HG03280 (cell line): ENCODE measurements around the gene PRKCQ.

Experiments
- ATAC-seq: cut with Tn5 transposase; IDR thresholded peaks from one replicate; pipeline ENCODE4 v1.9.1; 2021; ENCODE audit warnings: mild to moderate bottlenecking, moderate library complexity; ENCODE audit not compliant: unreplicated experiment

The PRKCQ gene

DNA sequence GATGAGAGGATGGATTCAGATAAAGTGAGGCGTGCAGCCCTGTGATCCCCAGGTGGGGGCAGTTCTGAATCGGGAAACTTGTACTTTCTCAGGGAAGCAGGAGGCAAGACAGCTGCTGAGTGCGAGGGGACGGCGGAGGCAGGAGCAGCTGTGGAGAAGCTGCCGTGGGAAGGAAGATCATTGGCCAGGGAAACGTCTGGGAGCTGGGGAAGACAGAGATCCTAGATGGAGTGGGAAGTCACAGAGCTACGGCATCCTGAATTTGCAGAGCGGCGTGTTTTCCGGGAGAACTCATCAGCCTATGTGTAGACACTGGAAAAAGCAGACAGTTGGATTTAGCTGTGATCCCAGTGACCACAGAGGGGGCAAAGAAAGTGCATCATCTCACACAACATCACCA is 9.2 kb downstream of the PRKCQ start:
- no peak for ATAC-seq

DNA sequence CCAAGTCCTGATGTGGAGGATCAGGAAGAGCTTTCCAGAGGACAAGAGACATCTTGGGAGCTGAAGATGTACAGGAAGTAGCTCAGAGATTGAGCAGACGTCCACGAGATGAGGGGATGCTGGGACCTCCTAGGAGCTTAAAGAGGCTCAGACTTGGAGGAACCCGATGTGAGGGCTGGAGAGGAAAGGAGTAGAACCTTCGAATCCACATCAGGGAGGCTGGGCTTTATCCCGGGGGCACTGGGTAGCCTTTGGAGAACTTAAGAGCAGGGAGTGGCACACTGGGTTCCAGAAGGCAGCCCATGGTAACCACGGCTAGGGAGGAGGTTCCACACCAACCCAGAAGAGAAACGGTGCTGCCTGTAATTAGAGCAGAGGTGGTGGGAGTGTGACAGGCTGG is 10.8 kb downstream of the PRKCQ start:
- ATAC-seq, result no peak

- ATAC-seq, result no peak
These were observed 12.2 kb downstream of the PRKCQ start for GRCh38 chr10:6567884-6568283.

DNA sequence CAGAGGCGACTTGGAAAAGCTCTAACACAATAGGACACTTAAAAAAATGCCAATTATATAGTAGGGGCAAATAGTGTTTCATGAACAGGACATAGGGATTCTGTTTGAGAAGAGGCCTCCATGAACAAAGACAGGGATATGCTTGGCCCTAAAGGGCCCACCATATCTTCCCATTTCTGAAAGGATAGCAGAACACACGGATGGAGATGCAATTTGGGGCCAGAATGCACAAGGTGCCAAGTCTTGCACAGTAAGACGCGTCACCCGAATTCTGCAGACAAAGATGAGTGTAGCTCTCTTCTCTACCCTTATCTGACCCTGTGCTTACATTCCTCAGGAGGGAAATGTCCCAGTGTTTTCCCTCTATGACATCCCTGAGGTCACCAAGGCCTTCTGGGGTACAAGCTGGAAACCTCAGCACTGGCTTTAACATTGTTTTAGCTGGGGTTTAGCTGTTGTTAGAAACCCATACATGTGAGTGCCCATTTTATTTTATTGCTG is 12.8 kb downstream of the PRKCQ start:
- no peak for ATAC-seq

- no peak for ATAC-seq
These were observed 14.5 kb downstream of the PRKCQ start for GRCh38 chr10:6565588-6565987.

GRCh38 chr10:6564367-6564766 is 15.7 kb downstream of the PRKCQ start:
- ATAC-seq, result no peak

DNA sequence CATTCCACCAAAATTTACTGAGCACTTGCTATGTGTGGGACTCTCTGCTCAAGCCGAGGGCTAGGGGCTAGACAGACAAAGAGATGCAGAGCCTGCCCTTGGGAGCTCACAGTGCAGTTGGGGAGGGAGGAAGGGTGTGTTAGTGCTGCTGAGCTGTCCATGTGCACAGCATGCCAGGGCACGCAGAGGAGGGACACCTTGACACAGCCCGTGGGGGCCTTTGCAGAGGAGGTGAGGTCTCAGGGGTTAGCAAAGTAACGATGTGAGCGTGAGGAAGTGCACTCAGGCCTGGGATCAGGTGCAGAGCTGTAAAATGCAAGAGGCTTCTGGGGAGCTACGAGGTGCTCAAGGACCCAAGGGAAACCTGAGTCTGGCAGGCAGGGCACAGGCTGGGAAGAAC is 16.3 kb downstream of the PRKCQ start:
- no peak for ATAC-seq

DNA sequence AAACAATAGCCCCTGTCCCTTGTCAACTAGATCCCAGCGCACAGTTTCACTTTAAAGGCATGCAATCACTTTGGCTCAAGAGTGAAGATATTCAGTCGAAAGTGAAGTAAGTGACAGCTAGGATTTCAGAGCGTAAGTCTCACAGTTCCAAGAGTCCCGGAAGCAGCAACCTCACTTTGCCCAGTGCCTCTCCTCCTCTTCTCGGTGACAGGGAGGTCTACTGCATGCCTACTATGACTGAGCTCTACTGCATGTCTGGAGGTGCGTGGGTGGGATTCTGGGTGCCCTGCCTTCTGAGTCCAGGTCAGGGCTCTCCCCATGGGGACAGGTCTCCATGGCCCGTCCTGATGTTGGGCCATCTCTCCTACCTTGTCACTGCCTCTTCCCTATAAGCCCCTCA is 17.0 kb downstream of the PRKCQ start:
- no peak for ATAC-seq

GRCh38 chr10:6562221-6562620 is 17.9 kb downstream of the PRKCQ start:
- ATAC-seq, result no peak

DNA sequence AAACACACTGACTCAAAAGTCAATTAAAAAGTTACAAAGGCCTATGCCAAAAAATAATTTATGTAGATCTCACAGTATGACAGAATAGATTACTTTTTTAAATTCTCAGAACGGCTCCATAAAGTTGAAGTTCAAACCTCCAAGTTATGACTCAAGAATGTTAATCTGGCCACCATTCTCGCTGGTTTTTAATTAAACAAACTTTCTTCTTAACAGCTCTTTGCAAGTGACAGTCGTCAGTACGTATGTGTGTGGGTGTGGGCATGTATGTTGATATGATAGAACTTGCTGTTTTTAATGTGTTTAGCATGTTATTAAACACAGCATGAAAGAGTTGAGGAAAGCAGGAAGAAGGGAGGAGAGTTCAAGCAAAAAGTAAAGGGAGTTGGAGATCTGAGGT is 18.5 kb downstream of the PRKCQ start:
- no peak for ATAC-seq

DNA sequence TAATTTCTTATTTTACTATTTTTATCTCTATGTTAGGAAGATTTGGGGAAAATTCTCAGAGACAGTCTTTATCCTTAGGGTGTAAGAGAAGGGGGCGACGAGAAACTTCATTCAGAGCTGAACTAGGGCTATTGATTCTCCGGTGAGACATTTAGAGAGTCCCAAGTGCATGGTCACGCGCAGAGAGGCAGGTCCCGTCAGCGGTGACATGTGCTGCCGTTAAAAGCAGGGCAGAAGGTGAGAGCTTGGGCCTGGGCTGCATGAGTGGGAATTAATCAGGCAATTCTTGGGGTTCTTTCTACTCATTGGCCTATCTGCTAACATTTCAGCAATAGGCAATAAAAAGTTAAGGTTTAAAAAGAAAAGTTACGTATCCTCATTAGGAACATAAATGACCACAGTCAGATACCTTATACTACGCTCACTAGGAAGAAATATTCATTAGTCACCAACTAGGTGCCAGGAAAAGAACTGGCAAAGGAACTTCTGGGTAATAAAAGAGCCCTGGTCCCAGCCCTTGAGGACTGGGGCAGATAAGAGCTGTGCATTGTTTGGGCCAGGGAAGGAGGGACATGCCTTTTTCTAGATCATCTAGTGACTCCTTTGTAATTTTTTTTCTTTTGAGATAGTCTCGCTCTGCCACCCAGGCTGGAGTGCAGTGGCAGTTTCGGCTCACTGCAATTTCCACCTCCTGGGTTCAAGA is 21.2 kb downstream of the PRKCQ start:
- no peak for ATAC-seq

GRCh38 chr10:6558272-6558671 is 21.8 kb downstream of the PRKCQ start:
- no peak for ATAC-seq

DNA sequence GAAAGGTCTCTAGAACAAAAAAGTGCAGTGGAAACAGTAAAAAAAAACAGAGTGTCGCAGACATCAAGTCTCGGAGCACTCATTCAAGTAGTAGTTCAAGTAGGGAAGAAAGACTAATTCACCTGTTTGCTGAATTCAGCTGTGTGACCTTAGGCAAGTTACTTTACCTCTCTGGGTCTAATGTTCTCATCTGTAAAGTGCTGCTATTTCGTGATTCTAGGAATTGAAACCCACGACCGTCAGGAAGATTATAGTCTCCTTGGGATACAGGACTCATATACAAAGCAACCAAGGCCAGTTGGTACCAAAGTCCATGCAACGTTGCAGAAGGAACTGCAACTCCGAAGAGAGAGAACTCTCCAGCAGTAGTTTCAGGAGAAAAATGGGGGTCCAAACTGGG is 26.1 kb downstream of the PRKCQ start:
- ATAC-seq, result no peak

GRCh38 chr10:6543431-6544005 is 36.6 kb downstream of the PRKCQ start:
- ATAC-seq, result no peak

- ATAC-seq, result no peak
These were observed 37.1 kb downstream of the PRKCQ start for GRCh38 chr10:6542999-6543430.

- no peak for ATAC-seq
These were observed 40.2 kb downstream of the PRKCQ start for GRCh38 chr10:6539833-6540232.

- ATAC-seq, result no peak
These were observed 42.3 kb downstream of the PRKCQ start for GRCh38 chr10:6537770-6538169.

GRCh38 chr10:6536102-6536501 is 44.0 kb downstream of the PRKCQ start:
- ATAC-seq, result no peak

- no peak for ATAC-seq
These were observed 44.8 kb downstream of the PRKCQ start for GRCh38 chr10:6535156-6535764.

- ATAC-seq, result no peak
These were observed 47.8 kb downstream of the PRKCQ start for GRCh38 chr10:6532321-6532720.

DNA sequence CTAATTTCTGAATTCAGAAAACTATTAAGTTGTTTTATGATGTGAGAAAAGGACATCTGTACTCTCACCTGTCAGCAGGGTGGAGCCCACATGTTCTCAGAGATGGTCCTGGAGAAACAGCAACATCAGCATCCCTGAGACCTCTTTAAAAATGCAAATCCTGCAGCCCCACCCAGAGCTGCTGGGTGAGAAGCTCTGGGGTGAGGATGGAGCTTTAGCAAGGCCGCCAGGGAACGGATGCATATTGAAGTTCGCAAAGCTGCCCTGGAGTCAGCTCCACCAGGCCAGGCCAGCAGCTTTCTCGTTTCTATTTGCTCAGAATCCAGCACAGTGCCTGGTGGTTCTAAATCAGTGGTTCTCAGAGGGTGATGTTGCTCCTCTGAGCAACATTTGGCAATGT is 49.1 kb downstream of the PRKCQ start:
- ATAC-seq, result no peak

- ATAC-seq, result no peak
These were observed 49.8 kb downstream of the PRKCQ start for GRCh38 chr10:6530211-6530840.
